CD4-positive, alpha-beta T cell (primary cell): Measurements from ENCODE around the gene CARD10. TPM values are rescaled to one million over a fixed set of nuclear protein-coding genes. Genes with fewer than 3 reads are reported as not detected.

Experiments used
- ATAC-seq: fragments of 200-7000 bp; cut with Tn5 transposase; one replicate; pipeline ENCODE4 v1.10.0; 2022; ENCODE audit warnings: mild to moderate bottlenecking; ENCODE audit not compliant: poor library complexity
- CTCF ChIA-PET: fragments of 350-600 bp; sonication (Branson Sonifier 250); formaldehyde crosslinking; loops from one replicate; lab custom pipeline; 2021; ENCODE audit warnings: antibody characterized with exemption, inconsistent platforms; lab: Charles Lee
- POLR2A ChIA-PET: fragments of 350-600 bp; sonication (Branson Sonifier 250); formaldehyde crosslinking; loops from one replicate; lab custom pipeline; 2021; ENCODE audit warnings: antibody characterized with exemption, inconsistent platforms; lab: Charles Lee
- DNase-seq, 14 experiments: peaks; one replicate each; pipeline ENCODE4 v3.0.0-alpha.2; 2013 to 2020; ENCODE audit warnings: mixed read lengths in 2 of 14
- H3K27ac ChIP-seq, 2 donors: one replicate each; pipeline versions ENCODE4 v1.5.1 to v1.7.0; 2013; ENCODE audit warnings: low read length in 2 of 2, low read depth in 1 of 2, mild to moderate bottlenecking in 1 of 2
- H3K27me3 ChIP-seq, 2 experiments: 1 replicate in 1 of 2; 2 replicates in 1 of 2; pipeline versions ENCODE4 v1.6.1 to v1.7.0; 2013; ENCODE audit warnings: low read length in 2 of 2, control low read depth in 1 of 2, mild to moderate bottlenecking in 1 of 2, moderate library complexity in 1 of 2; ENCODE audit not compliant: insufficient read depth in 2 of 2, control insufficient read depth in 1 of 2
- H3K36me3 ChIP-seq: one replicate; pipeline ENCODE4 v1.6.1; 2013; ENCODE audit warnings: low read length, control low read depth; ENCODE audit not compliant: insufficient read depth
- H3K4me1 ChIP-seq: one replicate; pipeline ENCODE4 v1.6.1; 2013; ENCODE audit warnings: low read length, control low read depth; ENCODE audit not compliant: insufficient read depth
- H3K4me3 ChIP-seq: one replicate; pipeline ENCODE4 v1.5.1; 2013; ENCODE audit warnings: mild to moderate bottlenecking, low read length, moderate library complexity
- H3K9me3 ChIP-seq, 2 experiments: 1 replicate in 1 of 2; 2 replicates in 1 of 2; pipeline versions ENCODE4 v1.6.1 to v1.7.0; 2013; ENCODE audit warnings: low read length in 2 of 2, mild to moderate bottlenecking in 2 of 2, control low read depth in 1 of 2, moderate library complexity in 1 of 2; ENCODE audit not compliant: control insufficient read depth in 1 of 2, insufficient read depth in 1 of 2
- H3K27ac Mint-ChIP-seq: one replicate; pipeline ENCODE4 v1.8.0; 2020; ENCODE audit warnings: mixed read lengths
- H3K27me3 Mint-ChIP-seq: one replicate; pipeline ENCODE4 v1.8.0; 2021; ENCODE audit warnings: mixed read lengths
- H3K36me3 Mint-ChIP-seq: one replicate; pipeline ENCODE4 v1.8.0; 2021; ENCODE audit warnings: low read depth, mixed read lengths
- H3K4me1 Mint-ChIP-seq: one replicate; pipeline ENCODE4 v1.8.0; 2021; ENCODE audit warnings: low read depth, mixed read lengths
- H3K4me3 Mint-ChIP-seq: one replicate; pipeline ENCODE4 v1.8.0; 2020; ENCODE audit warnings: mild to moderate bottlenecking, mixed read lengths
- H3K9me3 Mint-ChIP-seq: one replicate; pipeline ENCODE4 v1.8.0; 2020; ENCODE audit warnings: mixed read lengths
- intact Hi-C, 2 experiments: fragments of 100-400 bp; cut with DNase I in 1 of 2; cut with micrococcal nuclease in 1 of 2; formaldehyde crosslinking; loops; one replicate each; pipeline versions ENCODE4 v1.15.1 to v1.9.0; 2023 to 2025; cut with DNase I, micrococcal nuclease
- total RNA-seq, 174 experiments: library from RNA in 2 of 174; stranded (reverse) in 2 of 174; gene quantifications; one replicate each; pipeline ENCODE4 v1.2.3 and lab custom pipeline; 2021 to 2026
- TF ChIP-seq, protein P1 (sequence below): fragments of 200-600 bp; IDR thresholded peaks from one replicate; pipeline ENCODE4 v1.8.0; 2022; ENCODE audit warnings: antibody characterized with exemption, mild to moderate bottlenecking

CARD10 gene
- total RNA-seq, 2 experiments from 2014 or later: 0.20 to 0.63 TPM

DNA sequence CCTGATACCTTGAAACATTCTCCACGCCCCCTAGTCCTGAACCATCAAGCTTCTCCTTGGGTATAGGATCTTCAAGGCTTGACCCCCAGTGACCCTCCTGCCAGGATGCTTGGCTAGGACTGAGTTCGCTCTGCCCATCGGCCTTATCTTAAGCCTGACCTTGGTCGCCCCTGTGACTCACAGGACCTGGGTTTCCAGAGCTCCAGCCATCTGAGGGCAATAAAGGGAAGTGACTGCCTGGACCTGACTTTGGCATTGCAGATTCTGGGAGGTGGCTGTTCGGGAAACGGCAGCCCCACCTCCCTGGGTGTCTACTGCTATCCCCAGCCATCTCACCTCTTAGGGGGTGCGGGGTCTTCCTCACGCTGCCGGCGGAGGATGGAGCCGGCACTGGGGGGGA is 15.4 kb downstream of the CARD10 start:
- ATAC-seq (no peak), DNase-seq (no peak)
- Histone ChIP-seq H3K9me3 (no peaks in the 10 kb centered on the region), H3K27me3 (no peaks in the 10 kb centered on the region), H3K4me3 (no peak overlapping the region), H3K36me3 (no peaks in the 10 kb centered on the region), H3K27ac (no peak overlapping the region), H3K4me1 (peaks cover 15% of the 10 kb centered on the region)
- CTCF ChIA-PET: no interaction called here
- intact Hi-C loops: no loop called here
- H3K27ac Mint-ChIP-seq: no peak overlapping the region
- POLR2A ChIA-PET: no interaction called here
- no peak overlapping the region for H3K4me3 Mint-ChIP-seq
- H3K36me3 Mint-ChIP-seq: no peaks in the 10 kb centered on the region
- TF ChIP-seq, protein P1, sequence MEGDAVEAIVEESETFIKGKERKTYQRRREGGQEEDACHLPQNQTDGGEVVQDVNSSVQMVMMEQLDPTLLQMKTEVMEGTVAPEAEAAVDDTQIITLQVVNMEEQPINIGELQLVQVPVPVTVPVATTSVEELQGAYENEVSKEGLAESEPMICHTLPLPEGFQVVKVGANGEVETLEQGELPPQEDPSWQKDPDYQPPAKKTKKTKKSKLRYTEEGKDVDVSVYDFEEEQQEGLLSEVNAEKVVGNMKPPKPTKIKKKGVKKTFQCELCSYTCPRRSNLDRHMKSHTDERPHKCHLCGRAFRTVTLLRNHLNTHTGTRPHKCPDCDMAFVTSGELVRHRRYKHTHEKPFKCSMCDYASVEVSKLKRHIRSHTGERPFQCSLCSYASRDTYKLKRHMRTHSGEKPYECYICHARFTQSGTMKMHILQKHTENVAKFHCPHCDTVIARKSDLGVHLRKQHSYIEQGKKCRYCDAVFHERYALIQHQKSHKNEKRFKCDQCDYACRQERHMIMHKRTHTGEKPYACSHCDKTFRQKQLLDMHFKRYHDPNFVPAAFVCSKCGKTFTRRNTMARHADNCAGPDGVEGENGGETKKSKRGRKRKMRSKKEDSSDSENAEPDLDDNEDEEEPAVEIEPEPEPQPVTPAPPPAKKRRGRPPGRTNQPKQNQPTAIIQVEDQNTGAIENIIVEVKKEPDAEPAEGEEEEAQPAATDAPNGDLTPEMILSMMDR: no peak
- H3K4me1 Mint-ChIP-seq: peaks cover 13% of the 10 kb centered on the region
- H3K9me3 Mint-ChIP-seq: no peaks in the 10 kb centered on the region
- no peaks in the 10 kb centered on the region for H3K27me3 Mint-ChIP-seq

DNA sequence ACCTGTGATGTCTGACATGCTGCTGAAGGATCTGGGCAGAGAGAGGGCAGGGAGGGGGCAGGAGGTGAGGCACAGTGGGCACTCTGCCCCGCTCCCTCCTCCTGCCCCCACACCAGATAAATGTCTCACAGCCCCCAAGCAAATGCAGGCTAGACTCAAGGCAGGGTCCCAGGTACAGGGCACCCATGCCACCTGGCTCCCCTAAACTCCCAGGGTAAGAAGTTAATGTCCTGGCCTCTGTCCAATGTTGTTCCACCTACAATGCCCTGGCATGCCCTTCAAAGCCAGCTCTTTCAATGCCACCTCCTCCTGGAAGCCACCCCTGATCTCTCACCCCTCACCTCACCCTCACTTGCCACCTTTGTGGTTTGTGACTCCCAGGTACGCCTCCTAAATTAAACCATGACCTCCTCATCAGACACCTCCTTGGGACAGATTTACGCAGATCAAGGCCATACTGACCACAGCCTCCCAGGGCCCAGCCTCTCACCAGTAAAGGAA is 16.0 kb downstream of the CARD10 start:
- no peaks in the 10 kb centered on the region for H3K36me3 ChIP-seq
- no peak for ATAC-seq

DNA sequence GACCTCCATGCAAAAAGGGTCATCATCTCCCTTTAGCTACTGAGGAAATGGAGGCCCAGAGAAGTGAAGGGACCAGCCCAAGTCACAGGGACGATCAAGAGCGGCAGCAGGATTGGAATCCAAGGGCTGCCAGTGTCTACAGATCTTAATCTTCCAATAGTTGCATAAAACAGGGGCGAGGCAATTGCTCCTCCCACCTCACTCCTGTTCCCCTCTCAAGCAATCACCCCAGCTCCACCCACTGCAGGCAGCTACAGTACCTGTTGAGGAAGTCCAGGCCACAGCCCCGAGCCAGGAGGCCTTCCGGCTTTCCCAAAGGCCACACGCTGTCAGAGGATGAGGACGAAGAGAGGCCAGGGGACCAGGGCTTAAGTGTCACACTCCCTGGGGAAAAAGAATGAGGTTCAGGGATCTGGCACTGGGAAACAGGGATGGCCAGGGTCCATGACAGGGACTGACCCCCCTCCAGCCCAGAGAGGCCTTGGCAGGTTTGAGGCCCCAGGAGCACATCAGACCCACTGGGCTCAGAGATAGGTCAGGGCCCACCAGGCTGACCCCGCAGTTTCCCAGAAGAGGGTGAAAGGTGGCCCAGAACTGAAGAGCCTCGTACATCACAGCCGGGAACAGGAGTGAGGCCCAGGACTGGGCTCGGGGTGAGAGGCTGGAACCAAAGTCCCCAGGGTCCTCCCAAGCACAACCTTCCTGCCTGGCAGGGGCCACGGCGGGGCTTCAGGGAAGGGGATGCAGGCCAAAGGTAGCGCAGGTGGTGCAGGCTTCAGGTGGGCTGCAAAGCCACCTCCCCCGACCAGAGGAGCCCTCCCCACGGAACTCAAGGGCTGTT is 16.7 kb downstream of the CARD10 start:
- DNase-seq: no peak
- Mint-ChIP-seq H3K4me3 (no peak overlapping the region), H3K27ac (no peak overlapping the region), H3K4me1 (peaks cover 24% of the 10 kb centered on the region), H3K9me3 (no peaks in the 10 kb centered on the region), H3K36me3 (no peaks in the 10 kb centered on the region), H3K27me3 (no peaks in the 10 kb centered on the region)
- H3K27me3 ChIP-seq: no peaks in the 10 kb centered on the region
- peaks cover 24% of the 10 kb centered on the region for H3K4me1 ChIP-seq
- H3K9me3 ChIP-seq: no peaks in the 10 kb centered on the region
- H3K27ac ChIP-seq: no peak overlapping the region
- intact Hi-C loops: no loop called here
- POLR2A ChIA-PET: no interaction called here
- CTCF ChIA-PET: no interaction called here
- H3K36me3 ChIP-seq: no peaks in the 10 kb centered on the region
- ATAC-seq: no peak
- TF ChIP-seq, protein P1: no peak
- H3K4me3 ChIP-seq: no peak overlapping the region

More for the DNA sequence above, 16.0 kb downstream of the CARD10 start:
- TF ChIP-seq, protein P1: no peak
- no peak overlapping the region for H3K27ac ChIP-seq
- H3K4me3 ChIP-seq: no peak overlapping the region
- peaks cover 20% of the 10 kb centered on the region for H3K4me1 ChIP-seq
- no peak for DNase-seq
- Mint-ChIP-seq H3K4me3 (no peak overlapping the region), H3K27ac (no peak overlapping the region), H3K4me1 (peaks cover 18% of the 10 kb centered on the region), H3K36me3 (no peaks in the 10 kb centered on the region), H3K9me3 (no peaks in the 10 kb centered on the region), H3K27me3 (no peaks in the 10 kb centered on the region)
- ChIA-PET CTCF (no interaction called here), POLR2A (no interaction called here)
- intact Hi-C loops: no loop called here
- H3K27me3 ChIP-seq: no peaks in the 10 kb centered on the region
- H3K9me3 ChIP-seq: no peaks in the 10 kb centered on the region
